ENCODE measurements around the gene STAG3.

DNA sequence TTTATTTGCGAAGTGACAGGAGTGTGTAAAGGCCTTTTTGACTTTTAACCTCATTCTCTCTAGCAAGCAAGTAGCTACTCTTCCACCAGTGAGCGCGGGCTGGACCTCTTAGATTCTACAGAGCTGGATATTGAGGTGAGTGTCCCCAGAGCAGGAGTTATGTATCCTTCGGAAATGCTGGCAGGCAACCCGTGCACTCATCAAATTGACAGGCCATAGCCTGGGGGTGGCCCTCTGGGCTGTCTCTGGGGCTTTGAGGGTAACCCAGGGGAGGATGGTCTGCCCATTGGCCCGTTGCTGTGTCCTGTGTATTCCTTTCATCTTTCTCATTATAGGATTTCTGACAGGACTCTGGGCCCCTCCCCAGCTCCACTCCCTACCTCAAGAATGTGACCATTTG is 36.0 kb downstream of the STAG3 start:
- no peak for TF ChIP-seq POLR2A (IDR thresholded peaks at IDR 0.05; ENCODE audit: extremely low read depth, insufficient read length)
- TF ChIP-seq, protein P1, sequence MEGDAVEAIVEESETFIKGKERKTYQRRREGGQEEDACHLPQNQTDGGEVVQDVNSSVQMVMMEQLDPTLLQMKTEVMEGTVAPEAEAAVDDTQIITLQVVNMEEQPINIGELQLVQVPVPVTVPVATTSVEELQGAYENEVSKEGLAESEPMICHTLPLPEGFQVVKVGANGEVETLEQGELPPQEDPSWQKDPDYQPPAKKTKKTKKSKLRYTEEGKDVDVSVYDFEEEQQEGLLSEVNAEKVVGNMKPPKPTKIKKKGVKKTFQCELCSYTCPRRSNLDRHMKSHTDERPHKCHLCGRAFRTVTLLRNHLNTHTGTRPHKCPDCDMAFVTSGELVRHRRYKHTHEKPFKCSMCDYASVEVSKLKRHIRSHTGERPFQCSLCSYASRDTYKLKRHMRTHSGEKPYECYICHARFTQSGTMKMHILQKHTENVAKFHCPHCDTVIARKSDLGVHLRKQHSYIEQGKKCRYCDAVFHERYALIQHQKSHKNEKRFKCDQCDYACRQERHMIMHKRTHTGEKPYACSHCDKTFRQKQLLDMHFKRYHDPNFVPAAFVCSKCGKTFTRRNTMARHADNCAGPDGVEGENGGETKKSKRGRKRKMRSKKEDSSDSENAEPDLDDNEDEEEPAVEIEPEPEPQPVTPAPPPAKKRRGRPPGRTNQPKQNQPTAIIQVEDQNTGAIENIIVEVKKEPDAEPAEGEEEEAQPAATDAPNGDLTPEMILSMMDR (IDR thresholded peaks at IDR 0.05; ENCODE audit: low read depth, low read length) = no peak
